GM21786 (cell line): Measurements from ENCODE around the gene NRIP2.

ENCODE experiments used
- ATAC-seq: cut with Tn5 transposase; IDR thresholded peaks from one replicate; pipeline ENCODE4 v1.9.1; 2021; ENCODE audit not compliant: unreplicated experiment

Gene NRIP2

GRCh38 chr12:2776129-2776806 is 58.6 kb downstream of the NRIP2 start:
- ATAC-seq: no peak

GRCh38 chr12:2775431-2775830 is 59.4 kb downstream of the NRIP2 start:
- no peak for ATAC-seq
